Germinal center (tissue), 1 donor: ENCODE results near the gene JPH3.
"Not testable (repeated sequence)": the region's sequence is repeated elsewhere in the genome, so short reads cannot be mapped to it uniquely, and the experiment has no call there.

Experiments used
- DNase-seq: peaks from one replicate; pipeline ENCODE4 v3.0.0; 2012; ENCODE audit warnings: mixed read lengths, low spot score

The JPH3 gene

DNA sequence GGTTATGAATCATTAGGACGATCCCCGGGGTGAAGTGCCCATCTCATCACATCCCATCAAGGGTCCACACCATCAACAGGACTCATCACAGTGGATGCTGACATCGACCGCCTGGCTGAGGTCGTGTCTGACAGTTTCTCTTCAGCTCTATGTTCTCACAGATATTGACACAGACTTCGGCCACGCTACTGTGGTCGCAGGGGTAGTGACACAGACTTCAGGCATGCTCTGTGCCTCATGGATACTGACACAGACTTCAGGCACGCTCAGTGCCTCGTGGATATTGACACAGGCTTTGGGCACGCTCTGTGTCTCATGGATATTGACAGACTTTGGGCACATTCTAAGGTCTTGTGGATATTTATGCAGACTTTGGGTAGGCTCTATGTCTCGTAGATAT is 113.3 kb downstream of the JPH3 start:
- no peak for DNase-seq

DNA sequence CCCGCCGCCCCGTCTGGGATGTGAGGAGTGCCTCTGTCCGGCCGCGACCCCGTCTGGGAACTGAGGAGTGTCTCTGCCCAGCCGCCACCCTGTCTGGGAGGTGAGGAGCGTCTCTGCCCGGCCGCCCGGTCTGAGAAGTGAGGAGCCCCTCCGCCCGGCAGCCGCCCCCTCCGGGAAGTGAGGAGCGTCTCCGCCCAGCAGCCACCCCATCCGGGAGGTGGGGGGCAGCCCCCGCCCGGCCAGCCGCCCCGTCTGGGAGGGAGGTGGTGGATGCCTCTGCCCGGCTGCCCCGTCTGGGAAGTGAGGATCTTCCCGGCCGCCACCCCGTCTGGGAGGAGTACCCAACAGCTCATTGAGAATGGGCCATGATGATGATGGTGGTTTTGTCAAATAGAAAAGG is 116.5 kb downstream of the JPH3 start:
- DNase-seq = not testable (repeated sequence)

DNA sequence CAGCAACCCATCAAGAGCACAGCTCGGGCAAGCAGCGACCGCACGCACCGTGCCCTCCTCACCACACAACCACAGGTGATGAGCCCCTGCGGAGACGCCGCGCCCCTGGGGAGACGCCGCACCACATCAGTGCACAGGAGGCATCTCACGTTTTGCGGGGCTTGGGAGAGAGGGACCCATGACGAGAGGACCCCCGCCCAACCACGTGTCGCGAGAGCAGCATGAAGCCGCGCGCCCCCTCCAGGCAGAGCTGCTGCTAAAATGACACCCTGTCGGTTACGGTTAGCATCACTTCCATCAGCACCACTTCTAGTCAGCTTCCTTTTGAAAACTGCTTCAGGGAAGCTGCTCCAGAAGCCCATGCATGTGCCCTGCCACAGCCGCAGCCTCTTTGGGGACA is 118.1 kb downstream of the JPH3 start:
- DNase-seq = no peak

- no peak for DNase-seq
Measured at GRCh38 chr16:87721622-87722585, 119.6 kb downstream of the JPH3 start.

DNA sequence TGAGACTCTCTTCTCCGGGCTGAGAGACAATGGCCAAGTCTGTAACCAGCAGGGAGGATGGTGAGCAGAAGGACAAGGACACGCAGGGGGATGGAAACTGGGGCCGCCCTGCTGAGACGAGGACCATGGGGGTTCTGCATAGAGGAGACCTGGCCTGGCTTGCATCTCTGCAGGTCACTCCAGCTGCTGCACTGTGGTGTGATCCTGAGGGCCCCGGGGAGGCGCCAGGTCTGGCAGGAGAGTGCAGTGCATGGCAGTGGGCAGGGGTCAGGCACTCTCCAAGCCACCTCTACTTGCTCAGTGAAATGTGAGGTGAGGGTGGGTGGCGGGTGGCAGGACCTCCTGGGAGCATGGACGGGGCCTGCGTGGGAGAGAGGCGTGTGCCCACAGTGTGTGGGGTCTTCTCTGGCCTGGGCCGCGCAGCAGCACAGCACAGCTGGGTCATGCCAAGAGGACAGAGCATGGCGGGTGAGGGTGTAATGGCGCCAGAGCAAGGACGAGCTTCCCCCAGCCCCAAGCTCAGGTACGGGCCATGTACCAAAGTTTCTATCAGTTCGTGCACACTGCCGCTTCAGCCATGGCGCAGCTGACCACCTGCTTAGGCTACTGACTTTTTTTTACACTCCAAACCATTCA is 120.4 kb downstream of the JPH3 start:
- DNase-seq = no peak

- DNase-seq = no peak
Measured at GRCh38 chr16:87723226-87723623, 120.9 kb downstream of the JPH3 start.

DNA sequence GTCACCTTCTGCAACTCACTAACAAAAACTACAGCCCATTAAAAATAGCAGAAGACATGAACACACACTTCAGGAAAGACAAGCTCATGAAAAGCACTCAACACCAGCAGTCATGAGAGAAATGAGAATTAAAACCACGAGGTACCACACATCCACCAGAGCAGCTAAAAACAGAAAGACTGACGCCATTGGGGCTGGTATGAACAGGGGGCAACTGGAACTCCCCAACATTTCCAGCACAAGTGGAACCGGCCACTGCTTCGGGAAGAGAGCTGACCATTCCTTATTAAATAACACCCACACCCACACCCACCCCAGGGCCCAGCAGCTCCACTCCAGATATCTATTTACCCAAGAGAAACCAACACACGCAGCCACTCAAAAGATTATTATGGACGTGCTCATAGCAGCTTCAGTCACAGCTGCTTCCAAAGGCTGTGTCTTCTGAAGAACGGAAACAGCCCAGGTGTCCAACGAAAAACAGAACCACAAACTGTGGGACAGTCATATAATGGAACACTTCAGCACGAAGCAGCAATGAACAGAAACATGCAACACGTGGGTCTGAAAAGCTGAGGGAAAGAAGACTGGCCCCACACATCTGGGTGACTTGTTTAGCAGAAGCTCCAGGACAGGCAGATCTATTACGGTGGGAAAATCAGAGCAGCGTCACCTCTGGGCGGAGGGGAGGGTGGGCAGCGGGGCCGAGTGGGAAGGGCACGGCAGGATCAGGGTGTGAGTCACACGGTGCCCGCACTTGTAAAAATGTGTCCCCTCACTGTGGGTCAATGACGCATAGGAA is 122.4 kb downstream of the JPH3 start:
- DNase-seq = peak; percentile 51

DNA sequence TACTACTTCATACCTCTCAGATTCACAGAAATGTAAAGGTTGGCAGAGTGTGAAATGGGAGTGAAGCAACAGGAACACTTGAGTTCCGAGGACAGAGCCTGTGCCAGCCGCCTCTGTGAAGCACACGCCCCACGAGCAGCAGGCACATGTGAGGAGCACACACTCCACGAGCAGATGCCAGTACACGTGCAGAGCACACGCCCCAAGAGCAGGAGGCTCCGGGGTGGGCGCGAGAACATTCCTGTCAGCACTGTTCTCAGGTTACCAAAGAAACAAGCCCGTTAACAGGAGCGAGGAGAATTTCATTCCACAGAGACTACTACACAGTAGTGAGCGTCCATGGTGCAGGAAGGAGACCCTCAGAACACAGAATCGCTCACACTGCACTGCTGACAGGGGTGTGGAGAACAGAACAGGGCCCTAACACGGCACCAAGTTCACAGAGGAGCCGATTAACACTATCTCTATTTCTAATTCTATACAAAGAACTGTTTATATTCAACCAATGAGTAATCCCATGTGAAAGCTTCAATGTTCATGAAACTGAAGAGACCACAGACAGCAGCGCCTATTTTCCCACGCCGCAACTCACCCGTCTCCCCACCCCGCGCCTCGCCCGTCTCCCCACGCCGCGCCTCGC is 123.4 kb downstream of the JPH3 start:
- no peak for DNase-seq

GRCh38 chr16:87726577-87726976 is 124.3 kb downstream of the JPH3 start:
- DNase-seq = not testable (repeated sequence)

DNA sequence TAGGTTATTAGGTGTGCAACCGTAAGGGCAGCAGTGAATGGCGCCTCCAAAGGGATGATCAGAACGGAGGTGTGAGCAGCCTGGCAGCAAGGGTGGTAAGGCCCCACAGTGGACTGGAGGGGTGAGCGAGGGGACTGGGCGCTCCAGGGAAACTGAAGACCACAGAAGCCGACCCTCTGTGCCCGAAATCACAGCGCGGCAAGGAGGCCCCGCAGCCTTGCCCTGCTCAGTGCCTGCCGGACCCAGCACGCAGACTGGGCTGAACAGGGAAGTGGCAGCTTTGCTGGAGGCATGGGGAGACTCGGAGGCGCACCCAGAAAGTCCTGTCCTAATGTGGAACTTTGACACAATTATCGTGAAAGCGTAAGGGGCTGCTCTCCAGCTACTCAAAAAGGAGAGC is 125.0 kb downstream of the JPH3 start:
- DNase-seq = no peak

DNA sequence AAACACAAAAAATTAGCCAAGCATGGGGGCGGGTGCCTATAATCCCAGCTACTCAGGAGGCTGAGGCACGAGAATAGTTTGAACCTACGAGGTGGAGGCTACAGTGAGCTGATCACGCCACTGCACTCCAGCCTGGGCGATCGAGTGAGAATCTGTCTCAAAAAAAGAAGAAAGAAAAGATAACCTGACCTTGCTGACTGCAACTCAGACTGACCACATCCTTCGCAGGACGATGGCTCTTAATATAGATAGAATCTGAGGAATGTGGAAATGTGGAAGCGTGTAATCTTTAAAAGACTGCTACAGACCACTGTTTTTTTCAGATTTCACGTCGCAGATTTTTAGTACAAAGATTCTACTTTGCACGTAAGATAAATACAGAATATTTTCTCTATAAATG is 125.7 kb downstream of the JPH3 start:
- DNase-seq = no peak

GRCh38 chr16:87729266-87729954 is 127.1 kb downstream of the JPH3 start:
- DNase-seq = no peak

GRCh38 chr16:87731607-87732006 is 129.3 kb downstream of the JPH3 start:
- DNase-seq = no peak

GRCh38 chr16:87733190-87733589 is 130.9 kb downstream of the JPH3 start:
- DNase-seq = no peak

DNA sequence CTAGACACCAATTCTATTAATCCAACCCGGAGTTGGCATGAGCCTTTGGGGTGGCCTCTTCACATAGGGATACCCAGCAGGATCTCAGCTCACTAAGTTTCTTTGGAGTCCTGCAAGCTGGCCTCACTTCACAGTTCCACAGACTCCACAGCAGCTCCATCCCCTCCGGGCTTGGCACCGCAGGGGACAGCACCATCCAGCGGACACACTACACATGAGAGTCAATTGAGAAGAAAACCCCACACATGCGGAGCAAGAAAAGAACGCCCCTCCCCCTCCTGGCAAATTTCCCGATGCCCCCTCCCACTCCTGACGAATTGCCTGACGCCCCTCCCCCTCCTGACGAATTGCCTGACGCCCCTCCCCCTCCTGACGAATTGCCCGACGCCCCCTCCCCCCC is 132.3 kb downstream of the JPH3 start:
- DNase-seq = no peak

DNA sequence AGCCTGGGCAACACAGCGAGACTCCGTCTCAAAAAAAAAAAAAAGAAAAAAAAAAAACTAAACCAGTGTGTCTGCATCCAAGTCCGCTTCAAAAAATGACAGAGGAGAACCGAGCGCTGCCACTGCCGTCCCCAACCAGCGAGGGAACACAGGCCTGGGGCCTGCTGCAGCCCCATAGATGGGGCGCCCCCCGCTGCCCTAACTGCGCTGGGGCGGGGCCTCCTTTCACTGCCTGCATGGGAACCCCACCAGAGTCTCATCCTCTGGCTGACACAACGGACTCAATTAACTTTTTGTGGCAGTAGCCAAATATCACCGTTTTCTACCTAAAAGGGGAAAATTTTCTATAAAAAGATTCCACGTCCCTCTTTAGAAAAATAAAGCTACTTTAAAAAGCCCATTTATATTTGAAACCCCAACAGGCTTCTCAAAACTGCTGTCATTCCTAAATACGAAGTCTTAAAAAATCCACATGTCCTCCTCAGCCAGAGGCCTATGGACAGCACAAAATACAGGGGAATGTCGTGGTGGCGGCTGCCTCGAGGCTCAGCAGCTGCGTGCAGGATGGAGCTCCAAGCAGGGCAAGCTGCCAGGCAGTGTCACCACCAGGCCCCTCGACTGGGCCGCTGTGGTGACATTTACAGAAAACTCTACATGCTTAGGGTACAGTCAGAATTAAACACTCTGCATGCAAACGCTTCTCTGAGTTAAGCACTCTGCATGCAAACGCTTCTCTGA is 133.1 kb downstream of the JPH3 start:
- no peak for DNase-seq

DNA sequence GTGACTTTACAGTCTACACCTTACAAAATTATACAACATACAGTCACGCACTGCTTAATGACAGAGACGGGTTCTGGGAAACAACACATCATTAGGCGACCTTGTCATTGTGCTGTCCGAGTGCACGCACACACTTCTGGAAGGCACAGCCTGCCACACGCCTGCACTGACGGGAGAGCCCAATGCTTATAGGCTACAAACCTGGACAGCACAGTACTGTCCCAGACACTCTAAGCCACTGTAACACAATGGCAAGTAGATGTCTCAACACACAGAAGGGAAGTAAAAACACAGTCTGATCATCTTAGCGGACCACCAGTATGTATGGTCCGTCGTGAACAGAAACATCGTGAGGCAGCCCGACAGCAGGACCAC is 133.7 kb downstream of the JPH3 start:
- DNase-seq = no peak

DNA sequence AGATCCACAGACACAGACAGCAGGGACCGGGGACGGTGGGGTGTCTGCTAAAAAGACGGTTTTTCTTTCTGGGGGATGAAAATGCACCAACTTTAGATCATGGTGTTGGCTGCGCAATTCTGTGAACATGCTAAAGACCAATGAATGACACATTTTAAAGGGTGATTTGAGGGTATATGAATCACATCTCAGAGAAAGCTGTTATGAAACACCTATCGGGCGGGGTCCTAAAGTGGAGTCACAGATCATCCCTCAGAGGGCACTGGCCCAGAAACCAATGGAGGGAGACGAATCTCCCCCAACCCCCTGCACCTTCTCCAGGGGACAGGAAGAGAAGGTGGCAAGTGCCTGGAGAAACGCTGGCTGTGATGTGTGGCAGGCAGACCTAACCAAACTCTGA is 137.5 kb downstream of the JPH3 start:
- no peak for DNase-seq

DNA sequence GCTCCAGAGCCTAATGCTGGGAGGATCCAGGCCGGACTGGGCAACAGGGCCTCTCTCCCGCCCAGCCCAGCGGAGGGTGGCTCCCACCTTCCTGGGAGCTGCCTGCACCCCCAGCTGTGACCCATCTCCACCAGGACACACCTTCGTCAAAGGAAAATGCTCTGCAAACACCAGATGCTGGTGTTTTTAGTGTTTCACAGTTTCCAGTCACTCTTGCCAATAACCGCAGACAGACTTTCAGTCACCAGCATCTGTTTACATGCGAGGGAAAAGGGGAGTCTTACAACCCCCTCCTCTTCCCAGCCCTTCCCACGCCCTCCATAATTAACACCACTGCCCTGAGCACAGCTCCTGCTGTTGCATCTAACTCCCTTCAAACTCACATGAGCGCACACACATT is 138.1 kb downstream of the JPH3 start:
- DNase-seq = no peak

GRCh38 chr16:87740909-87741424 is 138.7 kb downstream of the JPH3 start:
- no peak for DNase-seq
